IPS-20b (cell line): ENCODE measurements around the gene ARRDC1.
"Not testable (repeated sequence)": the region's sequence is repeated elsewhere in the genome, so short reads cannot be mapped to it uniquely, and the experiment has no call there.

Experiments
- H3K27ac ChIP-seq: one replicate; pipeline ENCODE4 v1.5.1; 2013; ENCODE audit warnings: low read length
- H3K27me3 ChIP-seq: 2 replicates; pipeline ENCODE4 v1.6.1; 2013; ENCODE audit warnings: mild to moderate bottlenecking, low read length, inconsistent platforms; ENCODE audit not compliant: insufficient read depth
- H3K36me3 ChIP-seq: 2 replicates; pipeline ENCODE4 v1.6.1; 2013; ENCODE audit warnings: low read depth, mild to moderate bottlenecking, inconsistent platforms, low read length, moderate library complexity; ENCODE audit not compliant: insufficient read depth
- H3K4me1 ChIP-seq: 2 replicates; pipeline ENCODE4 v1.6.1; 2013; ENCODE audit warnings: mild to moderate bottlenecking, control low read depth, inconsistent platforms, low read length, moderate library complexity; ENCODE audit not compliant: insufficient read depth
- H3K4me3 ChIP-seq: 2 replicates; pipeline ENCODE4 v1.5.1; 2013; ENCODE audit warnings: mild to moderate bottlenecking, low read length, inconsistent platforms
- H3K9ac ChIP-seq: 2 replicates; pipeline ENCODE4 v1.6.1; 2013; ENCODE audit warnings: low read depth, mild to moderate bottlenecking, inconsistent platforms, low read length, moderate library complexity
- H3K9me3 ChIP-seq: 2 replicates; pipeline ENCODE4 v1.6.1; 2013; ENCODE audit warnings: mild to moderate bottlenecking, low read depth, low read length, inconsistent platforms; ENCODE audit not compliant: insufficient read depth

The ARRDC1 gene

DNA sequence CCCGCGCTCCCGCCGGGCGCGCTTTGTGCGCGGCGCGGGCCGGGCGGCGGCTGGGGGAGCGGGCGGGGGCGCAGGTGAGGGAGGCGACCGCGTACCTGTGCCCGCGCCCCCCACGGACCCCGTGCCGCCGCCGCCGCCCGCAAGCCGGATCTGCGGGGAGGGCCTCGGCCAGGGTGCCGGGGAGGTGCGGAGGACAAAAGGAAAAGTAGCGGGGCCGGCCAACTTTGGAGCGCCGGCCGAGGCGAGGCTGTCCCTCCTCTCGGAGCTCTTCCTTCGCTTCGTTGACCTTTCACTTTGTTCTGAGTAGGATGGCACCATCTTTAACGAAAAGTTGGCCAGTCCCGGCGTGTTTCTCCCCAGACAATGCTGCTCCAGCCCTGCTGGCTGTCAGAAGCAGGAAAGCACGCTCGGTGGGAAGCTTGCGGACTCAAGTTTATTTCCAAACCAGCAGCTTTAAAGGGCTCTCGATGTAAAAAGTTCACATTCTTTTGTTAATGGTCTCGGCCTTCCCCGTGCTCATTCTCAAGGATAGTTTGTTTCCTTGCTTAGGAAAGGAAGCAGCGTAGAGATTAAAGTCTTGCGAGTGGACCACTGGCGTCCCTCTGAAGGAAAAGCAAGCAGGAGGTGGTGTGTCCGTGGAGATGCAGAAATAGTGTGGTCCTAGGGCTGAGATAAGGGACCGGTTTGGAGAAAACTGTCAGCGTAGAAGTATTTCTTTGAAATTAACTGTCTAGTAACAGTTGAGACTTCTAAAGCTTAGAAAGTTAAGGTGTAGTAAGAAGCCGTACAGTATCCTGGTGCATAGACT lies 14.0 kb downstream of the ARRDC1 start:
- peaks cover 10% of the 10 kb centered on the region; the same call in 1 of the 2 replicates for H3K4me1 ChIP-seq
- peak overlapping the region; percentile 95 for H3K4me3 ChIP-seq
- peaks cover 37% of the 10 kb centered on the region for H3K36me3 ChIP-seq
- H3K27me3 ChIP-seq = no peaks in the 10 kb centered on the region
- peak overlapping the region; percentile 21 for H3K27ac ChIP-seq
- H3K9me3 ChIP-seq = no peaks in the 10 kb centered on the region
- H3K9ac ChIP-seq = peak overlapping the region; percentile 94

DNA sequence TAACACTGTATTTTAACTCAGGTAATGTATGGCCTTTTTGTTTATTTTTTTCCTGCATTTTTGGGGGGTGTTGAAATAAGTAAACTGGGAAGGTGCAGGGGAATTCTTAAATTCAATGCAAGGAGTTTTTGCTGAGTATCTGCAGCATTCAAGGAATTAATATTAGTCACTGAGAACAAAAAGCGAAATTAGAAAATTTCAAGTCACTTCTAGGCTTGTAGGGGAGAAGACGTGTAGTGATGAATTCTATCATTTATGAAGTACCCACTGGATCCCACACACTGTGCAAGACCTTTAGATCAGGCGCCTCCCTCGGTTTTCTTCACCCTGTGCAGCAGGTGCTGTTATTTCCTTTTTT lies 14.5 kb downstream of the ARRDC1 start:
- Histone ChIP-seq H3K4me3 (peak overlapping the region; percentile 95), H3K27ac (no peak overlapping the region), H3K36me3 (peaks cover 32% of the 10 kb centered on the region), H3K9me3 (no peaks in the 10 kb centered on the region), H3K4me1 (peaks cover 10% of the 10 kb centered on the region; the same call in 1 of the 2 replicates), H3K9ac (peak overlapping the region; percentile 94), H3K27me3 (no peaks in the 10 kb centered on the region)

DNA sequence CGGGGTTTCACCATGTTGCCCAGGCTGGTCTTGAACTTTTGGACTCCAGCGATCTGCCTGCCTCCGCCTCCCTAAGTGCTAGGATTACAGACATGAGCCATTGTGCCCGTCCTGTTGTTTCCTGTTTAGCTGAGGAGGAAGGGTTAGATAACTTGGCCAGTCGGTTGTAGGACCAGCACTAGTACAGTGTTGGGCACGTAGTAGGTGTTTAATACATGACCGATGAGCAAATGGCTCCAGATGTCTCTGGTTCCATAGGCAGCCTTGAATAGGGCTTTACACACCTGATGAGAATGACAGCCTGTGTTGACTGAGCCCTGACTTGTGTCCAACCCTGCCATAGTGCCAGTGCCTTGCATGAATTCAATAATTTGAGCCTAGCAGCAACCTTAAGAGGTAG lies 15.1 kb downstream of the ARRDC1 start:
- Histone ChIP-seq H3K36me3 (peaks cover 26% of the 10 kb centered on the region), H3K4me3 (peak overlapping the region; percentile 26; the same call in 1 of the 2 replicates), H3K9me3 (no peaks in the 10 kb centered on the region), H3K9ac (peak overlapping the region; percentile 18; the same call in 1 of the 2 replicates), H3K27ac (no peak overlapping the region), H3K4me1 (peaks cover 10% of the 10 kb centered on the region; the same call in 1 of the 2 replicates), H3K27me3 (no peaks in the 10 kb centered on the region)

DNA sequence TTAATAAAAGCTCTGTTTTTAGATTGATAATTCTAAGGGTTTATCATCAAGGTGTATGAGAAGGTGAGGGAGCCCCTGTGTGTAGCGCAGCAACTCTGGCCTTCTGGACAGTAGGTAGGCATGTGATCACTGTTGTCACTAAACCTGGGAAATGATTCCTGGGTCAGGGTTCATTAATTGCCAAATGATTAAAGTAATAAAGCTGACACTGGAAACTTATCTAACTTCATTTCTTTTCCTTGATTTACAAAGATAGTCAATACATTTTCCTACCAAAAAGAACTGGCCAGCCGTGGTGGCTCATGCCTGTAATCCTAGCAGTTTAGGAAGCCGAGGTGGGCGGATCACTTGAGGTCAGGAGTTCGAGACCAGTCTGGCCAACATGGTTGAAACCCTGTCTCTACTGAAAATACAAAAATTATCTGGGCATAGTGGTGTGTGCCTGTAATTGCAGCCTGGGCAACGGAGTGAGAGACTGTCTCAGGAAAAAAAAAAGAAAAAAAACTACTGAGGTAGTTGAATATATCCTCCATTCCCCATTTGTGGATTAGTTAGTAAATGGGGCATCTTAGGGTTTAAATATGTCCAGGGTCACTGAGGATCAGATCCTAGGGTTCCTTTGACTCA lies 15.8 kb downstream of the ARRDC1 start:
- H3K4me3 ChIP-seq = no peak overlapping the region; the same call in 1 of the 2 replicates
- H3K27ac ChIP-seq = no peak overlapping the region
- peaks cover 21% of the 10 kb centered on the region for H3K36me3 ChIP-seq
- H3K9ac ChIP-seq = no peak overlapping the region
- no peaks in the 10 kb centered on the region for H3K9me3 ChIP-seq
- peaks cover 10% of the 10 kb centered on the region; the same call in 1 of the 2 replicates for H3K4me1 ChIP-seq
- no peaks in the 10 kb centered on the region for H3K27me3 ChIP-seq

- H3K27ac ChIP-seq, H3K4me3 ChIP-seq, H3K27me3 ChIP-seq, H3K9ac ChIP-seq, H3K9me3 ChIP-seq: not testable (repeated sequence)
- peaks cover 13% of the 10 kb centered on the region; the same call in 1 of the 2 replicates for H3K36me3 ChIP-seq
- peaks cover 10% of the 10 kb centered on the region; the same call in 1 of the 2 replicates for H3K4me1 ChIP-seq
Observed at GRCh38 chr9:137622211-137622610, 16.7 kb downstream of the ARRDC1 start.

DNA sequence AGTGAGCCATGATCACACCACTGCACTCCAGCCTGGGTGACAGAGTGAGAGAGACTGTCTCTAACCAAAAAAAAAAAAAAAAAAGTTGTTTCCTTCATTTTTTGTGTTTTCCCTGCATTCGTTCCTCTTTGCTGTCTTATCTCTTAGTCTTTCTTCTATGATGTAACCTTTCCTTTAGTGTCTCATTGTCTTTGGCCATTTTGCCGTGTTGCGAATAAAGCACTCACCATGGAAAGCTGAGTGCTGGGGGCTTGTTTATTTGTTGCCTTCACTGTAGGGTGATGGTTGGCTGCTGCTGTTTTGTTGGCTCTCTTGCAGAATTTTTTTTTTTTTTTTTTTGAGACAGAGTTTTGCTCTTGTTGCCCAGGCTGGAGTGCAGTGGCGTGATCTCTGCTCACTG lies 21.0 kb downstream of the ARRDC1 start:
- Histone ChIP-seq H3K27me3 (no peaks in the 10 kb centered on the region), H3K36me3 (no peaks in the 10 kb centered on the region; the same call in 1 of the 2 replicates), H3K4me3 (no peak overlapping the region), H3K27ac (no peak overlapping the region), H3K9me3 (no peaks in the 10 kb centered on the region), H3K4me1 (no peaks in the 10 kb centered on the region), H3K9ac (no peak overlapping the region)

- not testable (repeated sequence) for H3K27me3 ChIP-seq, H3K9ac ChIP-seq, H3K36me3 ChIP-seq, H3K9me3 ChIP-seq, H3K4me1 ChIP-seq, H3K27ac ChIP-seq, H3K4me3 ChIP-seq
Observed at GRCh38 chr9:137627406-137627805, 21.9 kb downstream of the ARRDC1 start.

DNA sequence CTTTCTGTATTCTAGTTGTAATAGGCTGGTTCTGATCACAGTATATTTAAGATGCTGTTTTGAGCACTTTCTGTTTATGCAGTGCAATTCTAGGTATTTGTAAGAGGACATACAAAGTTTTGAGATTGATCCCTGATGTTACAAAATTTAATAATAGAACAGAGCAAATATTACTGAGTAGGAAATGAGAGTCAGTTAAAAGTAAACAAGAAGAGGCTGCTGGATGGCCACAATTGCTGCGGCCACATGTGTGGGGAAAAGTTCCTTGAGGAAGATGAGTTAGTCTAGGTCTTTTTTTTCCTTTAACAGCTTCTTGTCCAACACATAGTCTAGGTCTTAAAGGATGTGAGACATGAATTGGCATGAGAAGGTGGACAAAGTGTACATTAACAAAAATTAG lies 24.6 kb downstream of the ARRDC1 start:
- no peak overlapping the region for H3K9ac ChIP-seq
- H3K4me1 ChIP-seq = peaks cover 8% of the 10 kb centered on the region
- no peaks in the 10 kb centered on the region for H3K27me3 ChIP-seq
- no peaks in the 10 kb centered on the region; the same call in 1 of the 2 replicates for H3K36me3 ChIP-seq
- H3K27ac ChIP-seq = no peak overlapping the region
- no peak overlapping the region for H3K4me3 ChIP-seq
- H3K9me3 ChIP-seq = no peaks in the 10 kb centered on the region

DNA sequence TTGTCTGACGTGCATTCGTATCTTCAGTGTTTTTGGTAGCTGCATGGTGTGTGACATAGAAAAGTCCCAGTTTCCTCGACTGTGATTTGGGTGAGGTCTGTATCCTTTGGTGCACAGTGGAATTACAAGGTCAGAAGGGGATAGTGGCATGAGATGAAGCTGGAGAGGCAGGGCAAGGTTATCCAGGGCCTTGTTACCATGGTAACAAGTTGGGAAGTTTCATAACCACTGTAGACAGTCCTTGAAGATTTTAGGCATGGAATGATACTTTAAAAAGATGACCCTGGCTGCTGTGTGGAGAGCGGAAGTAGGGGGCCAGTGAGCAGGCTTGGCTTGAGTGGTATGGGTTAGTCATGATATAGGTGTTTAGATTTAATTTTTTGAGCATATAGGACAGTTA lies 25.2 kb downstream of the ARRDC1 start:
- H3K4me1 ChIP-seq = peaks cover 8% of the 10 kb centered on the region

GRCh38 chr9:137631345-137632229 lies 26.1 kb downstream of the ARRDC1 start:
- no peak overlapping the region for H3K9ac ChIP-seq
- H3K4me1 ChIP-seq = peaks cover 8% of the 10 kb centered on the region
- no peaks in the 10 kb centered on the region for H3K27me3 ChIP-seq
- no peak overlapping the region for H3K4me3 ChIP-seq
- no peak overlapping the region for H3K27ac ChIP-seq
- H3K9me3 ChIP-seq = no peaks in the 10 kb centered on the region
- no peaks in the 10 kb centered on the region; the same call in 1 of the 2 replicates for H3K36me3 ChIP-seq

More for the DNA sequence above, 25.2 kb downstream of the ARRDC1 start:
- Histone ChIP-seq H3K4me3 (no peak overlapping the region), H3K9ac (no peak overlapping the region), H3K9me3 (no peaks in the 10 kb centered on the region), H3K27ac (no peak overlapping the region), H3K27me3 (no peaks in the 10 kb centered on the region), H3K36me3 (no peaks in the 10 kb centered on the region; the same call in 1 of the 2 replicates)
